Measurements from ENCODE around the gene GPR35.

DNA sequence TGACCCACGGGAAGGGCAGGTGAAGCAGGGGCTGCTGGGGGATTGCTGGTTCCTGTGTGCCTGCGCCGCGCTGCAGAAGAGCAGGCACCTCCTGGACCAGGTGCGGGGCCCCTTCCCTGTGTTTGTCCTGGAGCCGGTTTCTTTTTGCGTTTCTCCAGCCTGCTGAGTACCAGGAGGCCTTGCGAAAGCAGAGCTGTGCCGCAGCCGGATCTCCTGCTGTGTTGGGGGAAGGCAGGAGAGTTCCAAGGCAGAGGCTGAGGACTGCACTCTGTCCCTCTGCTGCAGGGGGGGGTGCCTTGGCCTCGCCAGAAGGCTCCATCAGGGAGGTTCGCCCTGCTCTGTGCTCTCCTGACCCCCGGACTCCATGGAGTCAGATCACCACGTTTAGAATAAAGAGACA lies 35.9 kb upstream of the GPR35 start:
- TF ChIP-seq, protein P1, sequence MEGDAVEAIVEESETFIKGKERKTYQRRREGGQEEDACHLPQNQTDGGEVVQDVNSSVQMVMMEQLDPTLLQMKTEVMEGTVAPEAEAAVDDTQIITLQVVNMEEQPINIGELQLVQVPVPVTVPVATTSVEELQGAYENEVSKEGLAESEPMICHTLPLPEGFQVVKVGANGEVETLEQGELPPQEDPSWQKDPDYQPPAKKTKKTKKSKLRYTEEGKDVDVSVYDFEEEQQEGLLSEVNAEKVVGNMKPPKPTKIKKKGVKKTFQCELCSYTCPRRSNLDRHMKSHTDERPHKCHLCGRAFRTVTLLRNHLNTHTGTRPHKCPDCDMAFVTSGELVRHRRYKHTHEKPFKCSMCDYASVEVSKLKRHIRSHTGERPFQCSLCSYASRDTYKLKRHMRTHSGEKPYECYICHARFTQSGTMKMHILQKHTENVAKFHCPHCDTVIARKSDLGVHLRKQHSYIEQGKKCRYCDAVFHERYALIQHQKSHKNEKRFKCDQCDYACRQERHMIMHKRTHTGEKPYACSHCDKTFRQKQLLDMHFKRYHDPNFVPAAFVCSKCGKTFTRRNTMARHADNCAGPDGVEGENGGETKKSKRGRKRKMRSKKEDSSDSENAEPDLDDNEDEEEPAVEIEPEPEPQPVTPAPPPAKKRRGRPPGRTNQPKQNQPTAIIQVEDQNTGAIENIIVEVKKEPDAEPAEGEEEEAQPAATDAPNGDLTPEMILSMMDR (IDR thresholded peaks at IDR 0.05; ENCODE audit: borderline replicate concordance, extremely low read depth, low read length, poor library complexity, severe bottlenecking) = no peak
- TF ChIP-seq EZH2 (IDR thresholded peaks at IDR 0.05; ENCODE audit: borderline replicate concordance, low read depth, low read length, severe bottlenecking) = no peak

Data from DND-41 (cell line).